Activated T-cell treated with anti-CD3 and anti-CD28 coated beads, Interleukin-2, amount 50 U/mL, for 24 hours (primary cell): ENCODE measurements around the gene ZNF469.

Experiments used
- DNase-seq: peaks from one replicate; pipeline ENCODE4 v3.0.0-alpha.2; 2020
- H3K27ac Mint-ChIP-seq: 2 replicates; pipeline ENCODE4 v1.8.0; 2020; ENCODE audit warnings: mild to moderate bottlenecking, mixed read lengths
- H3K27me3 Mint-ChIP-seq: 2 replicates; pipeline ENCODE4 v1.8.0; 2020; ENCODE audit warnings: mixed read lengths
- H3K36me3 Mint-ChIP-seq: 2 replicates; pipeline ENCODE4 v1.8.0; 2020; ENCODE audit warnings: low read depth, mixed read lengths
- H3K4me1 Mint-ChIP-seq: 2 replicates; pipeline ENCODE4 v1.8.0; 2020; ENCODE audit warnings: low read depth, mixed read lengths
- H3K4me3 Mint-ChIP-seq: 2 replicates; pipeline ENCODE4 v1.8.0; 2020; ENCODE audit warnings: mild to moderate bottlenecking, moderate library complexity, mixed read lengths
- H3K9me3 Mint-ChIP-seq: 2 replicates; pipeline ENCODE4 v1.8.0; 2020; ENCODE audit warnings: mixed read lengths

Gene ZNF469

GRCh38 chr16:88365244-88365865 lies 17.4 kb upstream of the ZNF469 start:
- H3K4me3 Mint-ChIP-seq = no peak overlapping the region
- no peak for DNase-seq
- H3K27me3 Mint-ChIP-seq = peaks cover 32% of the 10 kb centered on the region
- H3K4me1 Mint-ChIP-seq = peaks cover 3% of the 10 kb centered on the region
- H3K36me3 Mint-ChIP-seq = no peaks in the 10 kb centered on the region
- H3K27ac Mint-ChIP-seq = no peak overlapping the region
- H3K9me3 Mint-ChIP-seq = peaks cover 5% of the 10 kb centered on the region

GRCh38 chr16:88366032-88366703 lies 16.6 kb upstream of the ZNF469 start:
- no peak overlapping the region for H3K27ac Mint-ChIP-seq
- no peak for DNase-seq
- peaks cover 5% of the 10 kb centered on the region for H3K9me3 Mint-ChIP-seq
- no peaks in the 10 kb centered on the region for H3K36me3 Mint-ChIP-seq
- peaks cover 3% of the 10 kb centered on the region for H3K4me1 Mint-ChIP-seq
- peaks cover 32% of the 10 kb centered on the region for H3K27me3 Mint-ChIP-seq
- no peak overlapping the region for H3K4me3 Mint-ChIP-seq

GRCh38 chr16:88366704-88367047 lies 16.1 kb upstream of the ZNF469 start:
- H3K27me3 Mint-ChIP-seq = peaks cover 29% of the 10 kb centered on the region
- H3K9me3 Mint-ChIP-seq = peaks cover 5% of the 10 kb centered on the region
- H3K27ac Mint-ChIP-seq = no peak overlapping the region
- DNase-seq = no peak
- H3K4me3 Mint-ChIP-seq = no peak overlapping the region
- peaks cover 3% of the 10 kb centered on the region for H3K4me1 Mint-ChIP-seq
- H3K36me3 Mint-ChIP-seq = no peaks in the 10 kb centered on the region

- Mint-ChIP-seq H3K27me3 (peaks cover 20% of the 10 kb centered on the region), H3K9me3 (peaks cover 3% of the 10 kb centered on the region), H3K4me3 (no peak overlapping the region), H3K36me3 (no peaks in the 10 kb centered on the region), H3K27ac (no peak overlapping the region), H3K4me1 (peaks cover 3% of the 10 kb centered on the region)
- DNase-seq = no peak
These were observed 15.2 kb upstream of the ZNF469 start for GRCh38 chr16:88367560-88367959.

- DNase-seq = no peak
- Mint-ChIP-seq H3K27ac (no peak overlapping the region), H3K36me3 (no peaks in the 10 kb centered on the region), H3K9me3 (no peaks in the 10 kb centered on the region), H3K4me1 (peaks cover 3% of the 10 kb centered on the region), H3K27me3 (peaks cover 16% of the 10 kb centered on the region), H3K4me3 (no peak overlapping the region)
These were observed 14.7 kb upstream of the ZNF469 start for GRCh38 chr16:88368036-88368435.

GRCh38 chr16:88368994-88369393 lies 13.8 kb upstream of the ZNF469 start:
- Mint-ChIP-seq H3K27ac (no peak overlapping the region), H3K4me1 (no peaks in the 10 kb centered on the region), H3K4me3 (no peak overlapping the region), H3K9me3 (no peaks in the 10 kb centered on the region), H3K27me3 (peaks cover 10% of the 10 kb centered on the region), H3K36me3 (no peaks in the 10 kb centered on the region)
- DNase-seq = no peak

- H3K27ac Mint-ChIP-seq = no peak overlapping the region
- H3K36me3 Mint-ChIP-seq = no peaks in the 10 kb centered on the region
- no peaks in the 10 kb centered on the region for H3K9me3 Mint-ChIP-seq
- H3K4me1 Mint-ChIP-seq = no peaks in the 10 kb centered on the region
- no peak for DNase-seq
- no peak overlapping the region for H3K4me3 Mint-ChIP-seq
- peaks cover 8% of the 10 kb centered on the region for H3K27me3 Mint-ChIP-seq
These were observed 13.2 kb upstream of the ZNF469 start for GRCh38 chr16:88369447-88370008.

GRCh38 chr16:88370365-88370764 lies 12.4 kb upstream of the ZNF469 start:
- Mint-ChIP-seq H3K36me3 (no peaks in the 10 kb centered on the region), H3K9me3 (no peaks in the 10 kb centered on the region), H3K4me3 (no peak overlapping the region), H3K4me1 (no peaks in the 10 kb centered on the region), H3K27ac (no peak overlapping the region), H3K27me3 (peaks cover 3% of the 10 kb centered on the region)
- no peak for DNase-seq

- Mint-ChIP-seq H3K4me3 (no peak overlapping the region), H3K9me3 (no peaks in the 10 kb centered on the region), H3K4me1 (no peaks in the 10 kb centered on the region), H3K36me3 (no peaks in the 10 kb centered on the region), H3K27ac (no peak overlapping the region), H3K27me3 (peaks cover 3% of the 10 kb centered on the region)
- no peak for DNase-seq
These were observed 10.2 kb upstream of the ZNF469 start for GRCh38 chr16:88372522-88372921.

- Mint-ChIP-seq H3K9me3 (no peaks in the 10 kb centered on the region), H3K36me3 (no peaks in the 10 kb centered on the region), H3K27ac (no peak overlapping the region), H3K27me3 (peaks cover 2% of the 10 kb centered on the region), H3K4me3 (no peak overlapping the region), H3K4me1 (no peaks in the 10 kb centered on the region)
- DNase-seq = no peak
These were observed 9.5 kb upstream of the ZNF469 start for GRCh38 chr16:88373211-88373610.

GRCh38 chr16:88373927-88374492 lies 8.7 kb upstream of the ZNF469 start:
- Mint-ChIP-seq H3K36me3 (no peaks in the 10 kb centered on the region), H3K9me3 (no peaks in the 10 kb centered on the region), H3K4me3 (no peak overlapping the region), H3K4me1 (no peaks in the 10 kb centered on the region), H3K27ac (no peak overlapping the region), H3K27me3 (peaks cover 7% of the 10 kb centered on the region)
- DNase-seq = no peak

- no peaks in the 10 kb centered on the region for H3K4me1 Mint-ChIP-seq
- no peak for DNase-seq
- no peak overlapping the region for H3K27ac Mint-ChIP-seq
- no peaks in the 10 kb centered on the region for H3K9me3 Mint-ChIP-seq
- H3K36me3 Mint-ChIP-seq = no peaks in the 10 kb centered on the region
- H3K4me3 Mint-ChIP-seq = no peak overlapping the region
- peaks cover 7% of the 10 kb centered on the region for H3K27me3 Mint-ChIP-seq
These were observed 8.0 kb upstream of the ZNF469 start for GRCh38 chr16:88374736-88375135.

- Mint-ChIP-seq H3K27me3 (peaks cover 7% of the 10 kb centered on the region), H3K9me3 (no peaks in the 10 kb centered on the region), H3K4me3 (no peak overlapping the region), H3K36me3 (no peaks in the 10 kb centered on the region), H3K27ac (no peak overlapping the region), H3K4me1 (no peaks in the 10 kb centered on the region)
- no peak for DNase-seq
These were observed 7.4 kb upstream of the ZNF469 start for GRCh38 chr16:88375236-88375975.

- Mint-ChIP-seq H3K9me3 (no peaks in the 10 kb centered on the region), H3K4me3 (no peak overlapping the region), H3K27me3 (peaks cover 7% of the 10 kb centered on the region), H3K4me1 (no peaks in the 10 kb centered on the region), H3K36me3 (no peaks in the 10 kb centered on the region), H3K27ac (no peak overlapping the region)
- DNase-seq = no peak
These were observed 6.5 kb upstream of the ZNF469 start for GRCh38 chr16:88375996-88376834.
